Measurements from ENCODE around the gene FAM184A. TPM values are rescaled to one million over a fixed set of nuclear protein-coding genes. Genes with fewer than 3 reads are reported as not detected.
"Not testable (repeated sequence)": the region's sequence is repeated elsewhere in the genome, so short reads cannot be mapped to it uniquely, and the experiment has no call there.

FAM184A gene
- total RNA-seq, 6 experiments from 2014 or later = not detected

- Mint-ChIP-seq H3K4me1 (ENCODE audit: low read depth) (no peaks in the 10 kb centered on the region), H3K9me3 (no peaks in the 10 kb centered on the region), H3K4me3 (no peak overlapping the region), H3K27ac (no peak overlapping the region), H3K27me3 (ENCODE audit: insufficient read depth) (peaks cover 2% of the 10 kb centered on the region; the same call in 1 of the 2 replicates), H3K36me3 (ENCODE audit: low read depth) (no peaks in the 10 kb centered on the region)
- DNase-seq = no peak
- no peak for TF ChIP-seq CTCF (IDR thresholded peaks at IDR 0.05)
Observed at GRCh38 chr6:119108076-119108475, 29.6 kb upstream of the FAM184A start.

- TF ChIP-seq CTCF (IDR thresholded peaks at IDR 0.05) = no peak
- no peaks in the 10 kb centered on the region for H3K4me1 Mint-ChIP-seq (ENCODE audit: low read depth)
- H3K9me3 Mint-ChIP-seq = no peaks in the 10 kb centered on the region
- no peaks in the 10 kb centered on the region for H3K36me3 Mint-ChIP-seq (ENCODE audit: low read depth)
- no peak overlapping the region for H3K4me3 Mint-ChIP-seq
- no peak overlapping the region for H3K27ac Mint-ChIP-seq
- no peak for DNase-seq
- peaks cover 2% of the 10 kb centered on the region; the same call in 1 of the 2 replicates for H3K27me3 Mint-ChIP-seq (ENCODE audit: insufficient read depth)
Observed at GRCh38 chr6:119105282-119105681, 26.8 kb upstream of the FAM184A start.

GRCh38 chr6:119102901-119103300 is 24.4 kb upstream of the FAM184A start:
- Mint-ChIP-seq H3K4me1 (ENCODE audit: low read depth) (no peaks in the 10 kb centered on the region), H3K9me3 (no peaks in the 10 kb centered on the region), H3K4me3 (no peak overlapping the region), H3K27ac (no peak overlapping the region), H3K27me3 (ENCODE audit: insufficient read depth) (peaks cover 3% of the 10 kb centered on the region; the same call in 1 of the 2 replicates), H3K36me3 (ENCODE audit: low read depth) (no peaks in the 10 kb centered on the region)
- no peak for DNase-seq
- TF ChIP-seq CTCF (IDR thresholded peaks at IDR 0.05) = no peak

- peaks cover 3% of the 10 kb centered on the region; the same call in 1 of the 2 replicates for H3K27me3 Mint-ChIP-seq (ENCODE audit: insufficient read depth)
- H3K36me3 Mint-ChIP-seq (ENCODE audit: low read depth) = no peaks in the 10 kb centered on the region
- H3K4me3 Mint-ChIP-seq = no peak overlapping the region
- H3K4me1 Mint-ChIP-seq (ENCODE audit: low read depth) = no peaks in the 10 kb centered on the region
- DNase-seq = no peak
- H3K9me3 Mint-ChIP-seq = no peaks in the 10 kb centered on the region
- no peak overlapping the region for H3K27ac Mint-ChIP-seq
- no peak for TF ChIP-seq CTCF (IDR thresholded peaks at IDR 0.05)
Observed at GRCh38 chr6:119100115-119100514, 21.7 kb upstream of the FAM184A start.

GRCh38 chr6:119097815-119098361 is 19.4 kb upstream of the FAM184A start:
- DNase-seq; H3K27me3 Mint-ChIP-seq (ENCODE audit: insufficient read depth); H3K36me3 Mint-ChIP-seq (ENCODE audit: low read depth); H3K27ac Mint-ChIP-seq; H3K4me1 Mint-ChIP-seq (ENCODE audit: low read depth); H3K4me3 Mint-ChIP-seq; H3K9me3 Mint-ChIP-seq: not testable (repeated sequence)

- no peak overlapping the region for H3K27ac Mint-ChIP-seq
- no peaks in the 10 kb centered on the region for H3K4me1 Mint-ChIP-seq (ENCODE audit: low read depth)
- H3K4me3 Mint-ChIP-seq = no peak overlapping the region
- no peaks in the 10 kb centered on the region for H3K36me3 Mint-ChIP-seq (ENCODE audit: low read depth)
- TF ChIP-seq CTCF (IDR thresholded peaks at IDR 0.05) = no peak
- DNase-seq = no peak
- H3K9me3 Mint-ChIP-seq = no peaks in the 10 kb centered on the region
- peaks cover 5% of the 10 kb centered on the region; the same call in 1 of the 2 replicates for H3K27me3 Mint-ChIP-seq (ENCODE audit: insufficient read depth)
Observed at GRCh38 chr6:119096721-119097565, 18.5 kb upstream of the FAM184A start.
